HepG2 (cell line): ENCODE measurements around the gene PIH1D2.

Experiments used
- ETV6 ChIP-seq: sonication (generic); formaldehyde crosslinking; conservative IDR thresholded peaks from 2 replicates; pipeline ENCODE4 v1.4.0; 2020; ENCODE audit warnings: missing genetic modification reagents
- EZH2 ChIP-seq: conservative IDR thresholded peaks from 2 replicates; pipeline ENCODE4 v1.6.1; 2012; ENCODE audit warnings: mild to moderate bottlenecking, low read depth, low read length, moderate library complexity
- HDAC6 ChIP-seq: fragments of 200-600 bp; sonication (generic); IDR thresholded peaks from 2 replicates; pipeline ENCODE4 v1.7.0; 2017; ENCODE audit warnings: mild to moderate bottlenecking, antibody characterized with exemption, low read length, low read depth
- KDM5A ChIP-seq: fragments of 200-600 bp; sonication (generic); IDR thresholded peaks from 2 replicates; pipeline ENCODE4 v1.7.0; 2018; ENCODE audit warnings: antibody characterized with exemption, mild to moderate bottlenecking, low read length, borderline replicate concordance
- NFE2L1 ChIP-seq: sonication (generic); formaldehyde crosslinking; IDR thresholded peaks from 2 replicates; pipeline ENCODE4 v1.4.0; 2020; ENCODE audit warnings: missing genetic modification reagents, mild to moderate bottlenecking, borderline replicate concordance
- PBX3 ChIP-seq: sonication (generic); formaldehyde crosslinking; IDR thresholded peaks from 2 replicates; pipeline ENCODE4 v1.8.1; 2023; ENCODE audit warnings: missing genetic modification reagents, inconsistent platforms, borderline replicate concordance
- POLR2A ChIP-seq, 2 experiments: IDR thresholded peaks; 2 replicates each; pipeline ENCODE4 v1.6.1; 2011; ENCODE audit warnings: low read depth in 2 of 2, low read length in 2 of 2, mild to moderate bottlenecking in 1 of 2, moderate library complexity in 1 of 2; ENCODE audit not compliant: insufficient read depth in 1 of 2
- REPIN1 ChIP-seq: sonication (generic); formaldehyde crosslinking; IDR thresholded peaks from 2 replicates; pipeline ENCODE4 v1.8.0; 2022; ENCODE audit warnings: missing genetic modification reagents, low read depth, mild to moderate bottlenecking, borderline replicate concordance
- REST ChIP-seq, 2 experiments: IDR thresholded peaks; 2 replicates each; pipeline ENCODE4 v1.6.1; 2011 to 2012; ENCODE audit warnings: low read length in 2 of 2, borderline replicate concordance in 1 of 2, low read depth in 1 of 2, mild to moderate bottlenecking in 1 of 2, moderate library complexity in 1 of 2
- RNF219 ChIP-seq: sonication (generic); formaldehyde crosslinking; IDR thresholded peaks from 2 replicates; pipeline ENCODE4 v1.5.0; 2020; ENCODE audit warnings: mild to moderate bottlenecking, missing genetic modification reagents
- SAP130 ChIP-seq: IDR thresholded peaks from 2 replicates; pipeline ENCODE4 v1.6.1; 2016; ENCODE audit warnings: low read depth
- YY1 ChIP-seq: IDR thresholded peaks from 2 replicates; pipeline ENCODE4 v1.6.1; 2011; ENCODE audit warnings: low read length, low read depth, moderate library complexity, mild to moderate bottlenecking; ENCODE audit not compliant: insufficient read depth, insufficient replicate concordance
- ZNF329 ChIP-seq: sonication (generic); formaldehyde crosslinking; IDR thresholded peaks from 2 replicates; pipeline ENCODE4 v1.9.0; 2021; ENCODE audit warnings: low read depth, mild to moderate bottlenecking, missing genetic modification reagents
- ZNF747 ChIP-seq: sonication (generic); formaldehyde crosslinking; IDR thresholded peaks from 2 replicates; pipeline ENCODE4 v1.8.1; 2023; ENCODE audit warnings: missing genetic modification reagents, mild to moderate bottlenecking, borderline replicate concordance

GRCh38 chr11:112123129-112123528, 49.3 kb upstream of the PIH1D2 start:
- TF ChIP-seq REPIN1 (no peak), SAP130 (CRISPR knock-in tag) (no peak), POLR2A (IDR thresholded peaks at IDR 0.05; ENCODE audit: insufficient read depth in 1 of 2, low read depth in 2 of 2, low read length in 2 of 2) (no peak), REST (IDR thresholded peaks at IDR 0.05; ENCODE audit: borderline replicate concordance in 1 of 2, low read depth in 1 of 2, low read length in 2 of 2) (no peak), ZNF329 (CRISPR knock-in tag) (no peak), EZH2 (no peak), ETV6 (CRISPR knock-in tag) (no peak), PBX3 (CRISPR knock-in tag) (no peak), RNF219 (CRISPR knock-in tag) (no peak), ZNF747 (CRISPR knock-in tag) (no peak), KDM5A (no peak), HDAC6 (no peak), YY1 (no peak), NFE2L1 (CRISPR knock-in tag) (no peak)
